Sciatic nerve (tissue), 2 donors: Measurements from ENCODE around the gene TTC39B. TPM values are rescaled to one million over a fixed set of nuclear protein-coding genes. Genes with fewer than 3 reads are reported as not detected.
"Not testable (repeated sequence)": the region's sequence is repeated elsewhere in the genome, so short reads cannot be mapped to it uniquely, and the experiment has no call there.

ENCODE experiments used
- ATAC-seq: fragments of 200-7000 bp; cut with Tn5 transposase; one replicate; pipeline ENCODE4 v1.9.1; 2020; ENCODE audit warnings: mild to moderate bottlenecking, moderate library complexity
- DNase-seq: peaks from one replicate; pipeline ENCODE4 v3.0.0-alpha.2; 2020; ENCODE audit warnings: low spot score
- intact Hi-C: fragments of 100-400 bp; cut with DNase I; formaldehyde crosslinking; loops from one replicate; pipeline ENCODE4 v1.14.2; 2022
- total RNA-seq: library from RNA; stranded (reverse); fragmentation: NEBNext Ultra II Directional; extraction: Animal tissue kit (Norgen Biotek cat#: 25700); gene quantifications from one replicate; pipeline ENCODE4 v1.2.1, GENCODE V29; 2021
- donor health status: DM: no; HTN: no; CAD: no.
- donor health status: DM: no; HTN: no; CAD: no.

The TTC39B gene
- total RNA-seq, 1 donor from 2014 or later, result 17.7 TPM

- intact Hi-C loops, result no loop called here
- DNase-seq (no peak), ATAC-seq (peak; percentile 89)
Measured at GRCh38 chr9:15239816-15240215, 67.2 kb downstream of the TTC39B start.

- intact Hi-C loops, result no loop called here
- ATAC-seq (no peak), DNase-seq (no peak)
Measured at GRCh38 chr9:15238646-15239045, 68.4 kb downstream of the TTC39B start.

- DNase-seq (no peak), ATAC-seq (no peak)
- intact Hi-C loops, result no loop called here
Measured at GRCh38 chr9:15235658-15236057, 71.4 kb downstream of the TTC39B start.

- ATAC-seq, DNase-seq, intact Hi-C loops: not testable (repeated sequence)
Measured at GRCh38 chr9:15233941-15234490, 73.0 kb downstream of the TTC39B start.

- DNase-seq, ATAC-seq, intact Hi-C loops: not testable (repeated sequence)
Measured at GRCh38 chr9:15232706-15233280, 74.2 kb downstream of the TTC39B start.

GRCh38 chr9:15231788-15232635 is 75.0 kb downstream of the TTC39B start:
- intact Hi-C loops, result no loop called here
- ATAC-seq, result no peak

GRCh38 chr9:15229409-15229808 is 77.6 kb downstream of the TTC39B start:
- DNase-seq (no peak), ATAC-seq (no peak)
- intact Hi-C loops, result no loop called here

More at GRCh38 chr9:15231788-15232635, 75.0 kb downstream of the TTC39B start:
- no peak for DNase-seq

GRCh38 chr9:15227491-15227890 is 79.5 kb downstream of the TTC39B start:
- intact Hi-C loops, result no loop called here
- no peak for ATAC-seq
- no peak for DNase-seq

- intact Hi-C loops, result no loop called here
- no peak for ATAC-seq
- no peak for DNase-seq
Measured at GRCh38 chr9:15225564-15226126, 81.4 kb downstream of the TTC39B start.

- DNase-seq, result no peak
- no peak for ATAC-seq
- intact Hi-C loops, result loop anchor here (5.0 kb wide), 1 partner anchor 295 kb away; no protein-coding TSS in a partner anchor
Measured at GRCh38 chr9:15222313-15222712, 84.7 kb downstream of the TTC39B start.

- peak; percentile 49 for ATAC-seq
- intact Hi-C loops, result loop anchor here (5.0 kb wide), 1 partner anchor 296 kb away; no protein-coding TSS in a partner anchor
- DNase-seq, result no peak
Measured at GRCh38 chr9:15221746-15222145, 85.3 kb downstream of the TTC39B start.

GRCh38 chr9:15220658-15221318 is 86.2 kb downstream of the TTC39B start:
- intact Hi-C loops, result loop anchor here (5.0 kb wide), 1 partner anchor 297 kb away; no protein-coding TSS in a partner anchor
- ATAC-seq, result peak; percentile 76
- DNase-seq, result no peak

GRCh38 chr9:15219546-15219945 is 87.5 kb downstream of the TTC39B start:
- DNase-seq, result no peak
- no peak for ATAC-seq
- intact Hi-C loops, result no loop called here

GRCh38 chr9:15218994-15219393 is 88.0 kb downstream of the TTC39B start:
- intact Hi-C loops, result no loop called here
- ATAC-seq (no peak), DNase-seq (no peak)

- ATAC-seq, result no peak
- no peak for DNase-seq
- intact Hi-C loops, result no loop called here
Measured at GRCh38 chr9:15213249-15213648, 93.8 kb downstream of the TTC39B start.

- ATAC-seq, result peak; percentile 27
- no peak for DNase-seq
- intact Hi-C loops, result no loop called here
Measured at GRCh38 chr9:15211815-15212495, 95.1 kb downstream of the TTC39B start.

GRCh38 chr9:15211160-15211814 is 95.7 kb downstream of the TTC39B start:
- intact Hi-C loops, result no loop called here
- ATAC-seq (peak; percentile 81), DNase-seq (no peak)
